Left hindlimb (tissue), 1 donor: ENCODE measurements around the gene SUCLG2.
"Not testable (repeated sequence)": the region's sequence is repeated elsewhere in the genome, so short reads cannot be mapped to it uniquely, and the experiment has no call there.

Source experiments
- DNase-seq: peaks from one replicate; pipeline ENCODE4 v3.0.0-alpha.2; 2018

SUCLG2 gene

GRCh38 chr3:67602816-67603215 lies 51.6 kb downstream of the SUCLG2 start:
- DNase-seq = no peak

GRCh38 chr3:67601919-67602608 lies 52.3 kb downstream of the SUCLG2 start:
- no peak for DNase-seq

GRCh38 chr3:67601385-67601784 lies 53.0 kb downstream of the SUCLG2 start:
- no peak for DNase-seq

GRCh38 chr3:67599821-67600220 lies 54.6 kb downstream of the SUCLG2 start:
- DNase-seq = no peak

- DNase-seq = no peak
These were observed 55.4 kb downstream of the SUCLG2 start for GRCh38 chr3:67598814-67599556.

- no peak for DNase-seq
These were observed 59.0 kb downstream of the SUCLG2 start for GRCh38 chr3:67595424-67595823.

- DNase-seq = no peak
These were observed 60.6 kb downstream of the SUCLG2 start for GRCh38 chr3:67593761-67594234.

GRCh38 chr3:67592057-67592456 lies 62.4 kb downstream of the SUCLG2 start:
- DNase-seq = no peak

GRCh38 chr3:67587811-67588210 lies 66.6 kb downstream of the SUCLG2 start:
- no peak for DNase-seq

- no peak for DNase-seq
These were observed 67.1 kb downstream of the SUCLG2 start for GRCh38 chr3:67587301-67587700.

GRCh38 chr3:67584608-67585007 lies 69.8 kb downstream of the SUCLG2 start:
- not testable (repeated sequence) for DNase-seq

GRCh38 chr3:67580430-67581000 lies 73.9 kb downstream of the SUCLG2 start:
- no peak for DNase-seq

GRCh38 chr3:67578416-67578815 lies 76.0 kb downstream of the SUCLG2 start:
- no peak for DNase-seq

- no peak for DNase-seq
These were observed 78.0 kb downstream of the SUCLG2 start for GRCh38 chr3:67576441-67576840.

- DNase-seq = no peak
These were observed 85.1 kb downstream of the SUCLG2 start for GRCh38 chr3:67569324-67569723.

GRCh38 chr3:67567893-67568292 lies 86.5 kb downstream of the SUCLG2 start:
- no peak for DNase-seq

- DNase-seq = no peak
These were observed 89.4 kb downstream of the SUCLG2 start for GRCh38 chr3:67564973-67565372.

- DNase-seq = no peak
These were observed 90.4 kb downstream of the SUCLG2 start for GRCh38 chr3:67564008-67564407.

GRCh38 chr3:67561667-67562394 lies 92.6 kb downstream of the SUCLG2 start:
- no peak for DNase-seq

GRCh38 chr3:67561266-67561665 lies 93.1 kb downstream of the SUCLG2 start:
- DNase-seq = no peak

- DNase-seq = no peak
These were observed 95.3 kb downstream of the SUCLG2 start for GRCh38 chr3:67559029-67559605.

- DNase-seq = no peak
These were observed 96.0 kb downstream of the SUCLG2 start for GRCh38 chr3:67558426-67558825.

GRCh38 chr3:67557848-67558355 lies 96.5 kb downstream of the SUCLG2 start:
- DNase-seq = no peak
